NT2/D1 (cell line): ENCODE results near the gene CNPY2.

Experiments
- YY1 ChIP-seq: IDR thresholded peaks from 2 replicates; pipeline ENCODE4 v1.6.1; 2011; ENCODE audit not compliant: insufficient read length, insufficient read depth
- ZNF274 ChIP-seq: IDR thresholded peaks from 2 replicates; pipeline ENCODE4 v1.6.1; 2011; ENCODE audit warnings: mild to moderate bottlenecking, low read depth, low read length

DNA sequence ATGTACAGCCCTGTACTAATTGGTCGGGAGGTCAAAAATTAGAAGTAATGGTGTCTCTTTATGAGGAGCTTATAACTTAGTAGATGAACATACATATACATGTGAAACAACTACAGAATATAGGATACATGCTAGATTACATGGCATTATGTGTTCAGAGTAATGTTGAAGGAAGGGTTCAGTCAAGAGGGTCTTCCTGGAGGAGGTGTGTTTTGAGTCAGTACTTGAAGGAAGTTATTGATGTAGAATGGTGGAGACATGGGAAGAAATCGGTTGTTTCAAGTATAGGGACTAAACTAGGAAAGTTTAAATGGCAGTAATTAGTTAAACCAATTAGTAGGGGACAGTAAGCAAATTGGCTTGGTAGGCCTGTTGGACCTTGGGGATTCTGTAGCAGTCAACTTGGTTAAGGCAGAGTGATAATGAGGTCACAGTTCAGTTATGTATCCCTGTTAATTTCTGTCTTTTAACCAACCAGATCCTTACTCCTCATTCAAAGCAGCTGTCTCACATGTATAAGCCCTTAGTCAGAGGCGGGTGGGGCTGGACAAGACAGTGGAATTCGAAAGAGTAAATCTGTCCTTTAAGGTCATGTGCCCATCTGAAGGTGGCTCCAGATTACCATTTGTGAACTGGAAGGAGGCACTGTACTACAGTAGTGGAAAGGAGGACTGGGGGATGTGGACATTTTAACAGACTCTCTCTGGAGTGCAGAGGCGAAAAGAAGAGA, 54.1 kb downstream of the CNPY2 start:
- TF ChIP-seq YY1, result no peak
- no peak for TF ChIP-seq ZNF274
